H1 (cell line): ENCODE results near the gene GABBR1. TPM values are rescaled to one million over a fixed set of nuclear protein-coding genes. Genes with fewer than 3 reads are reported as not detected.

ENCODE experiments used
- CTCF ChIA-PET: fragments of 300-600 bp; sonication (Branson Sonifier 250); formaldehyde crosslinking; loops from one replicate; lab custom pipeline; 2021; ENCODE audit not compliant: partially characterized antibody; lab: Charles Lee
- POLR2A ChIA-PET: fragments of 300-600 bp; sonication (Branson Sonifier 250); formaldehyde crosslinking; loops from one replicate; lab custom pipeline; 2021; ENCODE audit warnings: inconsistent platforms; ENCODE audit not compliant: partially characterized antibody; lab: Charles Lee
- DNase-seq, 2 experiments: peaks; one replicate each; pipeline versions ENCODE4 v3.0.0 to v3.0.0-alpha.2; 2010 to 2022; ENCODE audit warnings: low spot score in 2 of 2, low read depth in 1 of 2, mixed read lengths in 1 of 2
- FAIRE-seq: peaks from 2 replicates; lab custom pipeline; 2011; peaks lifted over from hg19 to GRCh38; lab: Jason Lieb, UNC
- H2AFZ ChIP-seq: 2 replicates; pipeline ENCODE4 v1.8.1; 2012; ENCODE audit warnings: low read length, inconsistent platforms
- H2AK5ac ChIP-seq: 2 replicates; pipeline ENCODE4 v1.6.1; 2013; ENCODE audit warnings: low read depth, low read length
- H2BK120ac ChIP-seq: replicated peaks from 2 replicates; pipeline ENCODE3; 2013; ENCODE audit warnings: low read depth, low read length, inconsistent platforms
- H2BK12ac ChIP-seq: 2 replicates; pipeline ENCODE4 v1.6.1; 2013; ENCODE audit warnings: low read depth, low read length
- H2BK15ac ChIP-seq: 2 replicates; pipeline ENCODE4 v1.6.1; 2013; ENCODE audit warnings: low read length
- H2BK20ac ChIP-seq: 2 replicates; pipeline ENCODE4 v1.6.1; 2013; ENCODE audit warnings: low read length
- H2BK5ac ChIP-seq: 2 replicates; pipeline ENCODE4 v1.6.1; 2013; ENCODE audit warnings: low read depth, low read length
- H3K14ac ChIP-seq: 2 replicates; pipeline ENCODE4 v1.6.1; 2013; ENCODE audit warnings: inconsistent platforms; ENCODE audit not compliant: insufficient read length
- H3K18ac ChIP-seq: 2 replicates; pipeline ENCODE4 v1.6.1; 2013; ENCODE audit warnings: low read length; ENCODE audit errors: extremely low read depth
- H3K23ac ChIP-seq: 2 replicates; pipeline ENCODE4 v1.6.1; 2013; ENCODE audit warnings: inconsistent platforms; ENCODE audit not compliant: insufficient read length
- H3K23me2 ChIP-seq: 2 replicates; pipeline ENCODE4 v1.6.1; 2013; ENCODE audit warnings: low read depth, low read length
- H3K27ac ChIP-seq: 2 replicates; pipeline ENCODE4 v1.6.1; 2011; ENCODE audit warnings: low read depth, low read length, inconsistent platforms
- H3K27me3 ChIP-seq, 4 experiments: replicated peaks in 1 of 4; 1 replicate in 1 of 4; 2 replicates in 3 of 4; pipeline versions ENCODE4 v1.6.1 to v1.8.1; 2011 to 2013; ENCODE audit warnings: low read length in 3 of 4, mild to moderate bottlenecking in 3 of 4, inconsistent platforms in 2 of 4, mixed read lengths in 2 of 4, moderate library complexity in 1 of 4; ENCODE audit not compliant: control insufficient read depth in 3 of 4, insufficient read depth in 3 of 4; ENCODE audit errors: extremely low read depth in 1 of 4
- H3K36me3 ChIP-seq, 4 experiments: 2 replicates each; pipeline versions ENCODE4 v1.6.1 to v1.8.1; 2011 to 2013; ENCODE audit warnings: mild to moderate bottlenecking in 4 of 4, low read length in 3 of 4, moderate library complexity in 2 of 4, control low read depth in 1 of 4, inconsistent platforms in 1 of 4; ENCODE audit not compliant: insufficient read depth in 4 of 4, control insufficient read depth in 2 of 4
- H3K4ac ChIP-seq: replicated peaks from 2 replicates; pipeline ENCODE3; 2013; ENCODE audit warnings: low read length, low read depth, mixed read lengths, inconsistent platforms; ENCODE audit not compliant: insufficient read length
- H3K4me1 ChIP-seq, 4 experiments: replicated peaks in 1 of 4; 1 replicate in 1 of 4; 2 replicates in 3 of 4; pipeline versions ENCODE4 v1.6.1 to v1.8.1; 2011 to 2013; ENCODE audit warnings: low read length in 3 of 4, inconsistent platforms in 2 of 4, mixed read lengths in 1 of 4; ENCODE audit not compliant: insufficient read depth in 4 of 4, control insufficient read depth in 3 of 4
- H3K4me2 ChIP-seq, 2 experiments: 2 replicates each; pipeline versions ENCODE4 v1.6.1 to v1.8.1; 2011 to 2013; ENCODE audit warnings: low read depth in 2 of 2, low read length in 2 of 2, control low read depth in 1 of 2, inconsistent platforms in 1 of 2, mild to moderate bottlenecking in 1 of 2; ENCODE audit not compliant: insufficient read depth in 1 of 2
- H3K4me3 ChIP-seq, 4 experiments: fragments of 200-600, 300-600 bp in 1 of 4; sonication (generic), shearing (Covaris generic), sonication (Bioruptor Twin) in 1 of 4; 2 replicates each; pipeline versions ENCODE4 v1.5.1 to v1.8.1; 2011 to 2016; ENCODE audit warnings: low read length in 4 of 4, low read depth in 3 of 4, control low read depth in 2 of 4, inconsistent platforms in 2 of 4, mild to moderate bottlenecking in 2 of 4, mixed read lengths in 1 of 4, moderate library complexity in 1 of 4; ENCODE audit not compliant: insufficient read depth in 2 of 4; ENCODE audit errors: extremely low read depth in 1 of 4
- H3K56ac ChIP-seq: replicated peaks from 2 replicates; pipeline ENCODE3; 2013; ENCODE audit warnings: low read depth, mild to moderate bottlenecking, mixed read lengths, low read length, inconsistent platforms; ENCODE audit not compliant: insufficient read length
- H3K79me1 ChIP-seq: 2 replicates; pipeline ENCODE4 v1.6.1; 2013; ENCODE audit warnings: low read depth, low read length, control low read depth
- H3K79me2 ChIP-seq, 2 experiments: 2 replicates each; pipeline versions ENCODE4 v1.6.1 to v1.8.1; 2012 to 2013; ENCODE audit warnings: low read length in 2 of 2, mild to moderate bottlenecking in 2 of 2, inconsistent platforms in 1 of 2; ENCODE audit not compliant: insufficient read depth in 2 of 2, control insufficient read depth in 1 of 2
- H3K9ac ChIP-seq, 4 experiments: replicated peaks in 1 of 4; 1 replicate in 1 of 4; 2 replicates in 3 of 4; pipeline versions ENCODE4 v1.6.1 to v1.8.1; 2011 to 2013; ENCODE audit warnings: low read depth in 3 of 4, low read length in 3 of 4, control low read depth in 2 of 4, mild to moderate bottlenecking in 2 of 4, moderate library complexity in 2 of 4, inconsistent platforms in 1 of 4; ENCODE audit errors: extremely low read depth in 1 of 4
- H3K9me3 ChIP-seq, 2 experiments: 2 replicates each; pipeline versions ENCODE4 v1.6.1 to v1.8.1; 2012 to 2013; ENCODE audit warnings: mild to moderate bottlenecking in 2 of 2, moderate library complexity in 2 of 2, control low read depth in 1 of 2, inconsistent platforms in 1 of 2, low read depth in 1 of 2, low read length in 1 of 2, mixed read lengths in 1 of 2; ENCODE audit not compliant: insufficient read depth in 2 of 2
- H4K20me1 ChIP-seq, 2 experiments: replicated peaks in 1 of 2; 2 replicates each; pipeline versions ENCODE3 to v1.8.1; 2011 to 2013; ENCODE audit warnings: inconsistent platforms in 2 of 2, low read length in 2 of 2, mild to moderate bottlenecking in 1 of 2; ENCODE audit not compliant: insufficient read depth in 2 of 2, control insufficient read depth in 1 of 2
- H4K5ac ChIP-seq: 2 replicates; pipeline ENCODE4 v1.6.1; 2013; ENCODE audit warnings: low read length, low read depth, mixed read lengths, inconsistent platforms; ENCODE audit not compliant: insufficient read length
- H4K8ac ChIP-seq: 2 replicates; pipeline ENCODE4 v1.8.0; 2013; ENCODE audit warnings: mild to moderate bottlenecking, moderate library complexity, low read length, inconsistent platforms; ENCODE audit not compliant: insufficient read depth; ENCODE audit errors: extremely low read depth
- H4K91ac ChIP-seq: replicated peaks from 2 replicates; pipeline ENCODE3; 2013; ENCODE audit warnings: low read length, mixed read lengths, inconsistent platforms; ENCODE audit not compliant: insufficient read length
- CHD2 ChIP-seq: IDR thresholded peaks from 2 replicates; pipeline ENCODE4 v1.6.1; 2012; ENCODE audit warnings: low read length, improper control_type of control experiment
- GTF2F1 ChIP-seq: IDR thresholded peaks from 2 replicates; pipeline ENCODE4 v1.6.1; 2012; ENCODE audit warnings: low read depth, low read length, improper control_type of control experiment, borderline replicate concordance
- JUN ChIP-seq: IDR thresholded peaks from 2 replicates; pipeline ENCODE4 v1.6.1; 2011; ENCODE audit warnings: low read depth, mild to moderate bottlenecking, improper control_type of control experiment, low read length
- RBBP5 ChIP-seq: IDR thresholded peaks from 2 replicates; pipeline ENCODE4 v1.7.1; 2012; ENCODE audit warnings: low read depth, mild to moderate bottlenecking, inconsistent platforms, low read length, moderate library complexity, borderline replicate concordance
- SAP30 ChIP-seq: fragments of 300-600 bp; sonication (generic); IDR thresholded peaks from 2 replicates; pipeline ENCODE4 v1.7.1; 2012; ENCODE audit warnings: low read length, moderate library complexity, mild to moderate bottlenecking, inconsistent platforms; ENCODE audit not compliant: insufficient read depth, insufficient replicate concordance
- SIX5 ChIP-seq: IDR thresholded peaks from 2 replicates; pipeline ENCODE4 v1.6.1; 2011; ENCODE audit warnings: mild to moderate bottlenecking, low read depth, low read length
- WGBS, 2 experiments: shearing (Covaris generic) in 1 of 2; methylation state at CpG; one replicate each; pipeline versions ENCODE4 v1.1.6 to v1.1.7; 2013 to 2015; ENCODE audit warnings: low lambda C conversion rate in 2 of 2, mixed read lengths in 2 of 2, inconsistent platforms in 1 of 2, low coverage in 1 of 2, missing lambda C conversion rate in 1 of 2; ENCODE audit not compliant: insufficient replicate concordance in 2 of 2, insufficient coverage in 1 of 2, insufficient read length in 1 of 2; ENCODE audit errors: extremely low coverage in 1 of 2, missing lambda C conversion rate in 1 of 2; 5-methylcytosine and 5-hydroxymethylcytosine counted together
- polyA plus RNA-seq, 7 experiments: library from polyadenylated mRNA; depleted of rRNA in 3 of 7; stranded (reverse) in 5 of 7; unstranded in 2 of 7; fragments of >200 nt in 5 of 7; fragments of 200-250 nt in 2 of 7; gene quantifications; 1 replicate in 5 of 7; 2 replicates in 1 of 7; 4 replicates in 1 of 7; pipeline versions ENCODE4 v1.2.1 to v1.2.3, GENCODE V29; 2011 to 2013; ENCODE audit warnings: missing spikeins in 2 of 7, mixed read lengths in 2 of 7
- total RNA-seq: library from RNA; stranded (reverse); fragmentation: NEBNext Ultra II Directional; extraction: Animal tissue kit (Norgen Biotek cat#: 25700); gene quantifications from 2 replicates; pipeline ENCODE4 v1.2.1, GENCODE V29; 2021
- TF ChIP-seq, protein P1 (sequence below): IDR thresholded peaks from 2 replicates; pipeline ENCODE4 v1.6.1; 2011; ENCODE audit warnings: low read length, improper control_type of control experiment

Gene GABBR1
- total and polyA plus RNA-seq, 2 of the 8 experiments (the other 6 are each of a cell fraction or from before 2014, with no cell fraction given) = 75.9 to 78.3 TPM

DNA sequence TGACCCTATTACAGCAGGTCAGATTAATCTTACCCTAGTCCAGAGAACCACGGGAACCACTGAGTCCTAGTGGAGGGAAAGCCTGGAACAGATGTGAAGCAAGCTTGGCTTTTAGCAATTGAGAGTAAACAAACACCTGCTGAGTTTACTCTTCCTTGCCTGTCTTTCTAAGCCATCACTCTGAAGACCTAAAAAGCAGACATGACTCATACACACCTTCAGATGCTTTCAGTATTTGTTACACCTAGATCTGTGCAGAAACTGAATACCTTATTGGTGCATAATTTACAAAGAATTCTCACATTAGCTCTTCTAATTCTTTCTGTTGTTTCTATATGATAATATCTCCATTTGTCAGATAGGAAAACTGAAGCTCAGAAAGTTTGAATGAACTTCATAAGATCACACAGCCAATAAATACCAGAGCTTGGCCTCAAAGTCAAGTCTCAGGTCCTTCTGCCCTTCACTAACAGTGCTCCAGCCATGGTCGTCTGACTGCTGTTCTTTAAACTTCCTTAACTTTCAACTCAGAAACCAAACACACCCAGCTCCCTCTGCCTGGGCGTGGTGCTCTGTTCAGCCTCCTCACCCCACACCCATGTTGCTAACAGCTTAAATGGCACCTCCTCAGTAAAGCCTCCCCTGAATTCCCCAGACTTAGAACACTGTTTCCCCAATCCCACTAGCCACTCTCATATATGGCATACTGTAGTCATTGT lies 8.6 kb upstream of the GABBR1 start:
- no peak overlapping the region for H2BK15ac ChIP-seq
- POLR2A ChIA-PET = interaction anchor here (0.6 to 3.3 kb wide), 6 partner anchors 8 to 565 kb away, joined by 3 to 13 read pairs (median 5); partner anchors contain the start of gene GABBR1
- no peak overlapping the region for H3K18ac ChIP-seq
- no peaks in the 10 kb centered on the region; the same call in 1 of the 2 replicates for H3K23me2 ChIP-seq
- H4K8ac ChIP-seq = no peak overlapping the region
- no peak overlapping the region for H2BK120ac ChIP-seq
- no peak for TF ChIP-seq RBBP5
- no peak for TF ChIP-seq CHD2
- TF ChIP-seq, protein P1, sequence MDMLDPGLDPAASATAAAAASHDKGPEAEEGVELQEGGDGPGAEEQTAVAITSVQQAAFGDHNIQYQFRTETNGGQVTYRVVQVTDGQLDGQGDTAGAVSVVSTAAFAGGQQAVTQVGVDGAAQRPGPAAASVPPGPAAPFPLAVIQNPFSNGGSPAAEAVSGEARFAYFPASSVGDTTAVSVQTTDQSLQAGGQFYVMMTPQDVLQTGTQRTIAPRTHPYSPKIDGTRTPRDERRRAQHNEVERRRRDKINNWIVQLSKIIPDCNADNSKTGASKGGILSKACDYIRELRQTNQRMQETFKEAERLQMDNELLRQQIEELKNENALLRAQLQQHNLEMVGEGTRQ = no peak
- TF ChIP-seq SAP30 = no peak
- no peak for TF ChIP-seq JUN
- no peak for TF ChIP-seq GTF2F1
- no peak for TF ChIP-seq SIX5
- no peaks in the 10 kb centered on the region for H3K79me2 ChIP-seq
- no peak overlapping the region for H3K23ac ChIP-seq
- no peaks in the 10 kb centered on the region; a peak in 2 of 7 replicates for H3K4me1 ChIP-seq
- DNase-seq = no peak
- H3K4ac ChIP-seq = no peak overlapping the region
- CTCF ChIA-PET = interaction anchor here (0.5 to 33.1 kb wide), 7 partner anchors 8 to 141 kb away, joined by 3 to 658 read pairs (median 5); partner anchors contain the start of gene MOG
- H2BK12ac ChIP-seq = no peak overlapping the region
- FAIRE-seq = no peak
- no peaks in the 10 kb centered on the region for H3K9me3 ChIP-seq
- H3K36me3 ChIP-seq = no peaks in the 10 kb centered on the region
- H3K27ac ChIP-seq = no peak overlapping the region
- no peaks in the 10 kb centered on the region for H4K20me1 ChIP-seq
- no peak overlapping the region for H4K5ac ChIP-seq
- H3K4me3 ChIP-seq = no peak overlapping the region
- no peaks in the 10 kb centered on the region for H3K79me1 ChIP-seq
- no peak overlapping the region for H2BK20ac ChIP-seq
- H3K4me2 ChIP-seq = no peak overlapping the region
- no peak overlapping the region for H2AK5ac ChIP-seq
- H2BK5ac ChIP-seq = peak overlapping the region; percentile 61; the same call in 1 of the 2 replicates
- H3K9ac ChIP-seq = no peak overlapping the region
- no peaks in the 10 kb centered on the region for H3K27me3 ChIP-seq
- 79% methylated on average over 3 of the region's 3 CpGs; no CpG with 5 or more reads in 1 of the 2 experiments for WGBS, 2 experiments
- no peak overlapping the region for H2AFZ ChIP-seq
- no peak overlapping the region for H3K56ac ChIP-seq
- H4K91ac ChIP-seq = no peak overlapping the region
- H3K14ac ChIP-seq = no peak overlapping the region
